B cell (primary cell): Measurements from ENCODE around the gene GNA15.

Source experiments
- CTCF ChIP-seq: fragments of 200-600 bp; IDR thresholded peaks from one replicate; pipeline ENCODE4 v1.8.0; 2022; ENCODE audit warnings: antibody characterized with exemption, mild to moderate bottlenecking
- EZH2 ChIP-seq: IDR thresholded peaks from 2 replicates; pipeline ENCODE4 v1.6.1; 2012; ENCODE audit warnings: borderline replicate concordance, low read depth, mild to moderate bottlenecking, moderate library complexity, low read length; ENCODE audit not compliant: insufficient read depth, poor library complexity, severe bottlenecking

GRCh38 chr19:3189702-3190469 is 54.1 kb downstream of the GNA15 start:
- TF ChIP-seq CTCF (no peak), EZH2 (no peak)
